CD4-positive, alpha-beta T cell (primary cell): ENCODE results near the gene IL22RA2. TPM values are rescaled to one million over a fixed set of nuclear protein-coding genes. Genes with fewer than 3 reads are reported as not detected.

Source experiments
- ATAC-seq: fragments of 200-7000 bp; cut with Tn5 transposase; one replicate; pipeline ENCODE4 v1.10.0; 2022; ENCODE audit warnings: mild to moderate bottlenecking; ENCODE audit not compliant: poor library complexity
- CTCF ChIA-PET: fragments of 350-600 bp; sonication (Branson Sonifier 250); formaldehyde crosslinking; loops from one replicate; lab custom pipeline; 2021; ENCODE audit warnings: antibody characterized with exemption, inconsistent platforms; lab: Charles Lee
- POLR2A ChIA-PET: fragments of 350-600 bp; sonication (Branson Sonifier 250); formaldehyde crosslinking; loops from one replicate; lab custom pipeline; 2021; ENCODE audit warnings: antibody characterized with exemption, inconsistent platforms; lab: Charles Lee
- DNase-seq, 14 experiments: peaks; one replicate each; pipeline ENCODE4 v3.0.0-alpha.2; 2013 to 2020; ENCODE audit warnings: mixed read lengths in 2 of 14
- H3K27ac ChIP-seq, 2 donors: one replicate each; pipeline versions ENCODE4 v1.5.1 to v1.7.0; 2013; ENCODE audit warnings: low read length in 2 of 2, low read depth in 1 of 2, mild to moderate bottlenecking in 1 of 2
- H3K27me3 ChIP-seq, 2 experiments: 1 replicate in 1 of 2; 2 replicates in 1 of 2; pipeline versions ENCODE4 v1.6.1 to v1.7.0; 2013; ENCODE audit warnings: low read length in 2 of 2, control low read depth in 1 of 2, mild to moderate bottlenecking in 1 of 2, moderate library complexity in 1 of 2; ENCODE audit not compliant: insufficient read depth in 2 of 2, control insufficient read depth in 1 of 2
- H3K36me3 ChIP-seq: one replicate; pipeline ENCODE4 v1.6.1; 2013; ENCODE audit warnings: low read length, control low read depth; ENCODE audit not compliant: insufficient read depth
- H3K4me1 ChIP-seq: one replicate; pipeline ENCODE4 v1.6.1; 2013; ENCODE audit warnings: low read length, control low read depth; ENCODE audit not compliant: insufficient read depth
- H3K4me3 ChIP-seq: one replicate; pipeline ENCODE4 v1.5.1; 2013; ENCODE audit warnings: mild to moderate bottlenecking, low read length, moderate library complexity
- H3K9me3 ChIP-seq, 2 experiments: 1 replicate in 1 of 2; 2 replicates in 1 of 2; pipeline versions ENCODE4 v1.6.1 to v1.7.0; 2013; ENCODE audit warnings: low read length in 2 of 2, mild to moderate bottlenecking in 2 of 2, control low read depth in 1 of 2, moderate library complexity in 1 of 2; ENCODE audit not compliant: control insufficient read depth in 1 of 2, insufficient read depth in 1 of 2
- H3K27ac Mint-ChIP-seq: one replicate; pipeline ENCODE4 v1.8.0; 2020; ENCODE audit warnings: mixed read lengths
- H3K27me3 Mint-ChIP-seq: one replicate; pipeline ENCODE4 v1.8.0; 2021; ENCODE audit warnings: mixed read lengths
- H3K36me3 Mint-ChIP-seq: one replicate; pipeline ENCODE4 v1.8.0; 2021; ENCODE audit warnings: low read depth, mixed read lengths
- H3K4me1 Mint-ChIP-seq: one replicate; pipeline ENCODE4 v1.8.0; 2021; ENCODE audit warnings: low read depth, mixed read lengths
- H3K4me3 Mint-ChIP-seq: one replicate; pipeline ENCODE4 v1.8.0; 2020; ENCODE audit warnings: mild to moderate bottlenecking, mixed read lengths
- H3K9me3 Mint-ChIP-seq: one replicate; pipeline ENCODE4 v1.8.0; 2020; ENCODE audit warnings: mixed read lengths
- CTCF ChIP-seq: fragments of 200-600 bp; IDR thresholded peaks from one replicate; pipeline ENCODE4 v1.8.0; 2022; ENCODE audit warnings: antibody characterized with exemption, mild to moderate bottlenecking
- intact Hi-C, 2 experiments: fragments of 100-400 bp; cut with DNase I in 1 of 2; cut with micrococcal nuclease in 1 of 2; formaldehyde crosslinking; loops; one replicate each; pipeline versions ENCODE4 v1.15.1 to v1.9.0; 2023 to 2025; cut with DNase I, micrococcal nuclease
- total RNA-seq, 174 experiments: library from RNA in 2 of 174; stranded (reverse) in 2 of 174; gene quantifications; one replicate each; pipeline ENCODE4 v1.2.3 and lab custom pipeline; 2021 to 2026

The IL22RA2 gene
- total RNA-seq, 2 experiments from 2014 or later: not detected

DNA sequence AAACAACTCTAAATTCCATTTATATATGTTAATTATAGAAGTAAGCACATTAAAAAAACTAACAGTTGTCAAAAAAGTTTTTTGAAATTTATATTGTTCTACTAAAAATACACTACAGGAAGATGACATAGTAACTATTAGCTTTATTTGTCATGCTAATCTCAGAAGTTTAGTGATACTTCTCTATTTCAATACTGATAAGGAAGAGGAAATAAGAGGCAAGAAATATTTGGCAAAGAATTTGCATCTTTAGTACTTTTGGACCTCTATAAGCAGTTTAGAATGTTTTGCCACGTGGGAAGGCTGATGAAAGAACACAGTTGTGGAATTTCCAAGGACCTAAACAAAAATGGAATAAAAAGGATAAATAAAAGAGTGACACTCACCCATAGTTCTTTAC is 33.1 kb upstream of the IL22RA2 start:
- H3K27me3 Mint-ChIP-seq: no peaks in the 10 kb centered on the region
- no peak for ATAC-seq
- no peak overlapping the region for H3K4me3 ChIP-seq
- H3K4me1 ChIP-seq: peaks cover 3% of the 10 kb centered on the region
- CTCF ChIA-PET: no interaction called here
- no peak overlapping the region for H3K27ac ChIP-seq
- no peak for DNase-seq
- H3K9me3 Mint-ChIP-seq: peaks cover 6% of the 10 kb centered on the region
- H3K27ac Mint-ChIP-seq: no peak overlapping the region
- TF ChIP-seq CTCF: no peak
- H3K4me1 Mint-ChIP-seq: peaks cover 26% of the 10 kb centered on the region
- H3K27me3 ChIP-seq: no peaks in the 10 kb centered on the region
- POLR2A ChIA-PET: no interaction called here
- H3K4me3 Mint-ChIP-seq: no peak overlapping the region
- peaks cover 0 to 4% of the 10 kb centered on the region in 2 experiments for H3K9me3 ChIP-seq
- peaks cover 82% of the 10 kb centered on the region for H3K36me3 Mint-ChIP-seq
- intact Hi-C loops: loop anchor here in 1 of 2 experiments (5.0 kb wide), 1 partner anchor 36 kb away; no protein-coding TSS in a partner anchor
- peaks cover 45% of the 10 kb centered on the region for H3K36me3 ChIP-seq

DNA sequence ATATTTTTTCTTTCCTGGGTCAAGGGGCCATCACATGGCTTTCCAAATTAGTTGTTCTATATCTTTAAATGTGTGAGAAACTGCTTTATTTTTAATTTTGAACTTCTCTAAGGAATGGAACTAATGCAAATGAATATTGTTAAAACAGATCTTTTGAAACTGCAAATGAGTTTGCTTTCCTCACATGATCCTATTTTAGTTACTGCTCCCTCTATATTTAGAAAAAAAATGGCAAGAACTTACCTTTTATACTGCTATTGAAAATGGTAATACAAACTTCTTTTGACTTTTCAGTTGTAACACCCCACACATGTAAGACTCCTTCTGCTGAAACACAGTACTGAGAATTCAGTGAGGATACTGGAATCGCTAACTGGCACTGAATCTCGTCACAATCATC is 29.8 kb upstream of the IL22RA2 start:
- no peak overlapping the region for H3K27ac Mint-ChIP-seq
- peaks cover 2% of the 10 kb centered on the region for H3K9me3 Mint-ChIP-seq
- ChIA-PET CTCF (no interaction called here), POLR2A (no interaction called here)
- intact Hi-C loops: no loop called here
- Histone ChIP-seq H3K4me1 (no peaks in the 10 kb centered on the region), H3K27ac (no peak overlapping the region), H3K9me3 (peaks cover 0 to 1% of the 10 kb centered on the region in 2 experiments), H3K27me3 (no peaks in the 10 kb centered on the region), H3K4me3 (no peak overlapping the region), H3K36me3 (peaks cover 59% of the 10 kb centered on the region)
- no peak overlapping the region for H3K4me3 Mint-ChIP-seq
- DNase-seq (no peak), ATAC-seq (no peak)
- no peaks in the 10 kb centered on the region for H3K27me3 Mint-ChIP-seq
- peaks cover 83% of the 10 kb centered on the region for H3K36me3 Mint-ChIP-seq
- no peak for TF ChIP-seq CTCF
- H3K4me1 Mint-ChIP-seq: peaks cover 6% of the 10 kb centered on the region

DNA sequence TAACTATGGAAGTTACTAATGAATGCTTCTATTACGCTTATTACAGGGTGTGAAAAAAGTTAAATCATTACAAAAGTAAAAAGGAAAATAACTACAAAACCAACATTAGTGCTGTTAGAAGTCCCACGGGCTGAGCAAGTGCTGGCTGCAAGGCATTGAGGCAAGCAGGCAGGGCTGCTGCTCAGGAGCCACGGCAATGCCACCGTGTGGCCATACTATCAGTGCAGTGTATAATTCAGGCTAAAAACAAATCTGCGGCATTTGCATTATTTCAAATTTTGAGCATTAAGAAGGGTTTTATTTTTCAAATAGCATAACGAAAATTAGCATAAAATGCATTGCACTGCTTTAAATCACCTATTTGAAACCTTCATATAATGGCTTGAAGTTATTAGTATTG is 28.6 kb upstream of the IL22RA2 start:
- H3K36me3 Mint-ChIP-seq: peaks cover 82% of the 10 kb centered on the region
- CTCF ChIA-PET: no interaction called here
- DNase-seq: peak in 1 of 14 experiments; percentile 32
- H3K27ac Mint-ChIP-seq: no peak overlapping the region
- H3K4me3 ChIP-seq: no peak overlapping the region
- H3K4me1 ChIP-seq: no peaks in the 10 kb centered on the region
- H3K27ac ChIP-seq: no peak overlapping the region
- intact Hi-C loops: no loop called here
- H3K36me3 ChIP-seq: peaks cover 66% of the 10 kb centered on the region
- no peaks in the 10 kb centered on the region for H3K9me3 ChIP-seq
- no peak for ATAC-seq
- H3K4me3 Mint-ChIP-seq: no peak overlapping the region
- POLR2A ChIA-PET: interaction anchor here (0.7 to 1.2 kb wide), 2 partner anchors 10 to 457 kb away, joined by 3 to 4 read pairs; no protein-coding TSS in a partner anchor
- no peaks in the 10 kb centered on the region for H3K27me3 Mint-ChIP-seq
- no peak for TF ChIP-seq CTCF
- H3K9me3 Mint-ChIP-seq: no peaks in the 10 kb centered on the region
- H3K27me3 ChIP-seq: no peaks in the 10 kb centered on the region
- H3K4me1 Mint-ChIP-seq: peaks cover 6% of the 10 kb centered on the region
